Tibial artery (tissue), 4 donors: ENCODE results near the gene ERO1B.

ENCODE experiments used
- DNase-seq, 2 donors: peaks; one replicate each; pipeline ENCODE4 v3.0.0-alpha.2; 2019
- H3K27ac ChIP-seq, 2 donors: fragments of 200-600 bp; sonication (generic) in 1 of 2; 1 replicate in 1 of 2; 2 replicates in 1 of 2; pipeline ENCODE4 v1.5.1; 2018 to 2019; ENCODE audit warnings: mild to moderate bottlenecking in 1 of 2
- H3K27me3 ChIP-seq, 2 donors: fragments of 200-600 bp; sonication (generic) in 1 of 2; one replicate each; pipeline versions ENCODE4 v1.5.1 to v1.6.0; 2016 to 2019
- H3K36me3 ChIP-seq, 3 donors: fragments of 200-600 bp; sonication (generic) in 2 of 3; one replicate each; pipeline ENCODE4 v1.5.1; 2016 to 2019; ENCODE audit warnings: mild to moderate bottlenecking in 2 of 3
- H3K4me1 ChIP-seq, 4 donors: fragments of 200-600 bp; sonication (generic) in 2 of 4; 1 replicate in 3 of 4; 2 replicates in 1 of 4; pipeline ENCODE4 v1.5.1; 2016 to 2019
- H3K4me3 ChIP-seq, 2 donors: fragments of 200-600 bp; sonication (generic) in 1 of 2; 1 replicate in 1 of 2; 2 replicates in 1 of 2; pipeline ENCODE4 v1.5.1; 2018 to 2019; ENCODE audit warnings: mild to moderate bottlenecking in 2 of 2
- H3K9me3 ChIP-seq, 3 donors: fragments of 200-600 bp; sonication (generic) in 1 of 3; one replicate each; pipeline ENCODE4 v1.5.1; 2016 to 2019
- intact Hi-C: fragments of 100-400 bp; cut with DNase I; formaldehyde crosslinking; loops from one replicate; pipeline ENCODE4 v1.15.0; 2023; ENCODE audit warnings: low total_unique reads
- TF ChIP-seq, protein P1 (sequence below), 2 experiments: fragments of 200-600 bp in 1 of 2; fragments of 450-650 bp in 1 of 2; IDR thresholded peaks; one replicate each; pipeline ENCODE4 v1.5.1; 2017 to 2019; ENCODE audit warnings: antibody characterized with exemption in 2 of 2, mild to moderate bottlenecking in 1 of 2, moderate library complexity in 1 of 2

ERO1B gene

DNA sequence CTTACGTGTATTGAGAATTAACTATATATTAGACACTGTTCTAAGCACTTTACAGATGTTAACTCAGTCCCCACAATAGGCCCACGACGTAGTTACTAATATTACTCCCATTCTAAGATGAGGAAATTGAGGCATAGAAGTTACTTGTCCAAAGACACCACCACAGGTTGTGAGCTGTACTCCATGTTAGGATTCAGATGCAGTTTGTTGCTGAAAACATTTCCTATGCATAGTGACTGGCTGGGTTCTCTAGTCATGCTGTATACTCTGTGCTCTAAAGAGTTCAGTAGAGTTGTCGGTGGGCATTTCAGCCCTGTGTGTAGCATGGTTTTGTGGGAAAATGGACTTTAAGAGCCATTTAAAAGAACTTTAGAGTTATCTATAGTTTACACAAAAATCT lies 74.2 kb downstream of the ERO1B start:
- peaks cover 0 to 7% (median 3%) of the 10 kb centered on the region in 3 donors for H3K9me3 ChIP-seq
- H3K27me3 ChIP-seq = no peaks in the 10 kb centered on the region
- no peaks in the 10 kb centered on the region for H3K4me1 ChIP-seq
- no peak overlapping the region for H3K27ac ChIP-seq
- TF ChIP-seq, protein P1, sequence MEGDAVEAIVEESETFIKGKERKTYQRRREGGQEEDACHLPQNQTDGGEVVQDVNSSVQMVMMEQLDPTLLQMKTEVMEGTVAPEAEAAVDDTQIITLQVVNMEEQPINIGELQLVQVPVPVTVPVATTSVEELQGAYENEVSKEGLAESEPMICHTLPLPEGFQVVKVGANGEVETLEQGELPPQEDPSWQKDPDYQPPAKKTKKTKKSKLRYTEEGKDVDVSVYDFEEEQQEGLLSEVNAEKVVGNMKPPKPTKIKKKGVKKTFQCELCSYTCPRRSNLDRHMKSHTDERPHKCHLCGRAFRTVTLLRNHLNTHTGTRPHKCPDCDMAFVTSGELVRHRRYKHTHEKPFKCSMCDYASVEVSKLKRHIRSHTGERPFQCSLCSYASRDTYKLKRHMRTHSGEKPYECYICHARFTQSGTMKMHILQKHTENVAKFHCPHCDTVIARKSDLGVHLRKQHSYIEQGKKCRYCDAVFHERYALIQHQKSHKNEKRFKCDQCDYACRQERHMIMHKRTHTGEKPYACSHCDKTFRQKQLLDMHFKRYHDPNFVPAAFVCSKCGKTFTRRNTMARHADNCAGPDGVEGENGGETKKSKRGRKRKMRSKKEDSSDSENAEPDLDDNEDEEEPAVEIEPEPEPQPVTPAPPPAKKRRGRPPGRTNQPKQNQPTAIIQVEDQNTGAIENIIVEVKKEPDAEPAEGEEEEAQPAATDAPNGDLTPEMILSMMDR (IDR thresholded peaks at IDR 0.05) = no peak
- no peak overlapping the region for H3K4me3 ChIP-seq
- peaks cover 0 to 16% (median 9%) of the 10 kb centered on the region in 3 donors for H3K36me3 ChIP-seq
- intact Hi-C loops = no loop called here
- DNase-seq = no peak

DNA sequence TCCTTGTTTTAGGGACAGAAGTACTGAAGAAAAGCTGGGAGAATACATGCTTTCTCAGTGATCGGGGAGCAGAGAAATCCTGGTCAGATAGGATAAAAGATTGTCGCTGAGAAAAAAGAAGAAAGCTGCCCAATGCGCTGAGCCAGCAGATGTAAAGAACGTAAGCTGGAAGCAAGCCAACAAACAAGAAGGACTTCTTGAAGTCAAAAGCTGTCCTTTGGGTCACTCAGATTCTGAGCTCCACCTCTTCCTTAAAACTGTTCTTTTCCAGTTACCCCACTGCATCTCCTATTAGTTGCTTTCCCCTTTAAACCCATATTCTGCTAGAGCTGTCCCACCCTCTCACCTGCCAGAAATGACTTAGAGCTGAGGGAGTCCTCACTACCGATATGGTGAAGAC lies 74.6 kb downstream of the ERO1B start:
- no peak for DNase-seq
- Histone ChIP-seq H3K27ac (no peak overlapping the region), H3K4me3 (no peak overlapping the region)

DNA sequence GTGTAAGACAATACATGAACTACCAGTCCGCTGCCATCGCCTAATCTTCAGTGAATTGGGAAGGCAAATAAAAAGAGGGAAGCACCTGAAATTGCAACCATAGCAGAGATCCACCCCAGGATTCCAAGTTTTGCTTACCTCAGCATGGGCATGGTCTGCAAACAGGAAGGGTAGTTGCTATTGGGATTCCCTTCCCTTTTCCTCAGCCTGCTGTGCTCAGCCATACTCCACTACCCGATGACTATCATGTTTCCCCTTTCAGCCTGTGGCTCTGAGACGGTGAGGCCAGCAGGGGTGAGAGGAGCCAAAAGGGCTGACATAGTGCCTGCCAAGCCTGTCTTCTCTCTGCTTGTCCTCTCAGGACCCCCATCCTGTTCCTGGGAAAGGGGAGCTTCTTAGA lies 75.2 kb downstream of the ERO1B start:
- TF ChIP-seq, protein P1 (IDR thresholded peaks at IDR 0.05) = no peak
- DNase-seq = peak in 1 of 2 donors; percentile 58
- Histone ChIP-seq H3K4me3 (no peak overlapping the region), H3K36me3 (peaks cover 0 to 26% (median 17%) of the 10 kb centered on the region in 3 donors), H3K4me1 (no peaks in the 10 kb centered on the region), H3K27me3 (no peaks in the 10 kb centered on the region), H3K27ac (no peak overlapping the region), H3K9me3 (peaks cover 0 to 14% (median 13%) of the 10 kb centered on the region in 3 donors)
- intact Hi-C loops = no loop called here

More for the DNA sequence above, 74.6 kb downstream of the ERO1B start:
- no peaks in the 10 kb centered on the region for H3K4me1 ChIP-seq
- intact Hi-C loops = no loop called here
- peaks cover 0 to 20% (median 13%) of the 10 kb centered on the region in 3 donors for H3K36me3 ChIP-seq
- peaks cover 0 to 9% (median 8%) of the 10 kb centered on the region in 3 donors for H3K9me3 ChIP-seq
- no peaks in the 10 kb centered on the region for H3K27me3 ChIP-seq
- TF ChIP-seq, protein P1 (IDR thresholded peaks at IDR 0.05) = no peak

DNA sequence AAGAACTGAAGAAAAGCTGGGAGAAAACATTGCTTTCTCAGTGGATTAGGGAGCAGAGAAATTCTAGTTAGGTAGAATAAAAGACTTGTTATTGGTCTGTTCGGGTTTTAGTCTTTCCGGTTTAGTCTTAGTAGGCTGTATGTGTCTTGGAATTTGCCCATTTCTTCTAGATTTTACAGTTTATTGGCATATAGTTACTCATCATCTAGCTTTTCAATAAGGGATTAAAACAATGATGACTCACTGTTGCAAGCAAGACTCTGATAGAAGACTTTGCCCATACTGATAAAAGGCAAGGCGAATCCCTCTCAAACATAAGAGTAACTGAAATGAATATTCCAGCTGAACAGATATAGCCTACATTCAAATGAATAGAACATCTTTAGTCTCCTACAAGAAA lies 77.1 kb downstream of the ERO1B start:
- TF ChIP-seq, protein P1 (IDR thresholded peaks at IDR 0.05) = no peak
- H3K4me3 ChIP-seq = no peak overlapping the region
- H3K9me3 ChIP-seq = peaks cover 0 to 26% (median 26%) of the 10 kb centered on the region in 3 donors
- H3K36me3 ChIP-seq = peaks cover 16 to 26% (median 17%) of the 10 kb centered on the region in 3 donors
- intact Hi-C loops = no loop called here
- H3K27me3 ChIP-seq = no peaks in the 10 kb centered on the region
- no peak for DNase-seq
- no peak overlapping the region for H3K27ac ChIP-seq
- no peaks in the 10 kb centered on the region for H3K4me1 ChIP-seq

DNA sequence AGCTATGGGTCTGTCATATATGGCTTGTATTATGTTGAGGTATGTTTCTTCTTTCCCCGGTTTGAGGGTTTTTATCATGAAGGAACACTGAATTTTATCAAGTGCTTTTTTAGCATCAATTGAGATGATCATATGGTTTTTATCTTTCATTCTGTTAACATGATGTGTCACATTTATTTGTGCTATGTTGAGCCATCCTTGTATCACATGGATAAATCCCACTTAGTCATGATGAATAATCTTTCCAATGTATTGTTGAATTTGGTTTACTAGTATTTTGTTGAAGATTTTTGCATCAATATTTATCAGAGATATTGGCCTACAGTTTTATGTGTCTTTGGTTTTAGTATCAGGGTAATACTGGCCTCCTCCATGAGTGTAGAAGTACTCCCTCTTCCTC lies 77.7 kb downstream of the ERO1B start:
- intact Hi-C loops = no loop called here
- H3K4me1 ChIP-seq = no peaks in the 10 kb centered on the region
- DNase-seq = no peak
- no peak overlapping the region for H3K27ac ChIP-seq
- no peak overlapping the region for H3K4me3 ChIP-seq
- peaks cover 17 to 26% (median 17%) of the 10 kb centered on the region in 3 donors for H3K36me3 ChIP-seq
- no peaks in the 10 kb centered on the region for H3K27me3 ChIP-seq
- H3K9me3 ChIP-seq = peaks cover 0 to 33% (median 26%) of the 10 kb centered on the region in 3 donors
- TF ChIP-seq, protein P1 (IDR thresholded peaks at IDR 0.05) = no peak

DNA sequence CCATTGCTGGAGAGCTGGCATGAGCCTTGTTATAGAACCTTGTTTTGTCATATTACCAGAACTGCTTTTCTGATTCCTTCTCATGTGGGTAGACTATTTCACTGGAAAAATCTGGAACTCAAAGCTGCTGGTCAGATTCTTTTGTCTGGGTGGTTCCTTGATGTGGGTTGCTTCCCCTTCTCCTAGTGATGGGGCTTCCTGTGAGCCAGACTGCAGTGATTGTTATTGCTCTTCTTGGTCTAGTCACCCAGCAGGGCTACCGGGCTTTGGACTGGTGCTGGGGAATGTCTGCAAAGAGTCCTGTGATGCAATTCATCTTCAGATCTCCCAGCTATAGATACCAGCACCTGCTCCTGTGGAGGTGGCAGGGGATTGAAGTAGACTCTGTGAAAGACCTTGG lies 80.0 kb downstream of the ERO1B start:
- TF ChIP-seq, protein P1 (IDR thresholded peaks at IDR 0.05) = no peak
- no peaks in the 10 kb centered on the region for H3K4me1 ChIP-seq
- no peak for DNase-seq
- intact Hi-C loops = no loop called here
- H3K36me3 ChIP-seq = peaks cover 17 to 40% (median 20%) of the 10 kb centered on the region in 3 donors
- H3K27me3 ChIP-seq = no peaks in the 10 kb centered on the region
- peaks cover 0 to 54% (median 34%) of the 10 kb centered on the region in 3 donors for H3K9me3 ChIP-seq
- H3K4me3 ChIP-seq = no peak overlapping the region
- no peak overlapping the region for H3K27ac ChIP-seq
